HepG2 (cell line): ENCODE results near the gene CAPN7. TPM values are rescaled to one million over a fixed set of nuclear protein-coding genes. Genes with fewer than 3 reads are reported as not detected.

Source experiments
- ATAC-seq: fragments of 200-7000 bp; cut with Tn5 transposase; 3 replicates; pipeline ENCODE4 v1.9.1; 2020; ENCODE audit warnings: mild to moderate bottlenecking, moderate library complexity
- BruUV-seq: library from RNA; stranded (reverse); fragments of 400-500 nt; replicated peaks from 2 replicates; lab custom pipeline; 2021; lab: Mats Ljungman, UMichigan
- CTCF ChIA-PET: fragments of 300-600 bp; formaldehyde crosslinking; extraction: SDS; loops from one replicate; lab custom pipeline; 2021; ENCODE audit warnings: low total read pairs, inconsistent platforms, low intra/inter-chr PET ratio; lab: Yijun Ruan, JAX
- POLR2A ChIA-PET: fragments of 350-600 bp; sonication (Branson Sonifier 250); formaldehyde crosslinking; loops from one replicate; lab custom pipeline; 2020; ENCODE audit warnings: antibody characterized with exemption, inconsistent platforms; lab: Yijun Ruan, JAX
- DNase-seq: peaks from one replicate; pipeline ENCODE4 v3.0.0-alpha.2; 2015; ENCODE audit warnings: low spot score
- FAIRE-seq: peaks from 3 replicates; lab custom pipeline; 2011; peaks lifted over from hg19 to GRCh38; lab: Jason Lieb, UNC
- H2AFZ ChIP-seq: one replicate; pipeline ENCODE4 v1.6.1; 2011; ENCODE audit warnings: low read length, inconsistent platforms
- H3K27ac ChIP-seq: fragments of 300-600 bp; 3 replicates; pipeline ENCODE4 v1.8.0; 2011; ENCODE audit warnings: mixed run types, mild to moderate bottlenecking, mixed read lengths, low read length, inconsistent platforms; ENCODE audit not compliant: insufficient read depth; ENCODE audit errors: extremely low read length
- H3K27me3 ChIP-seq, 2 experiments: fragments of 200-600 bp in 1 of 2; 2 replicates in 1 of 2; 3 replicates in 1 of 2; pipeline versions ENCODE4 v1.6.0 to v1.8.0; 2011; ENCODE audit warnings: low read length in 2 of 2, mild to moderate bottlenecking in 2 of 2, moderate library complexity in 2 of 2, inconsistent platforms in 1 of 2; ENCODE audit not compliant: insufficient read depth in 2 of 2, control insufficient read depth in 1 of 2
- H3K36me3 ChIP-seq, 2 experiments: fragments of 200-600 bp in 1 of 2; replicated peaks in 1 of 2; 2 replicates in 1 of 2; 3 replicates in 1 of 2; pipeline versions ENCODE4 v1.5.1 to v1.8.0; 2011; ENCODE audit warnings: low read length in 2 of 2, inconsistent platforms in 1 of 2; ENCODE audit not compliant: insufficient read depth in 2 of 2, control insufficient read depth in 1 of 2
- H3K4me1 ChIP-seq: 2 replicates; pipeline ENCODE4 v1.5.1; 2012; ENCODE audit warnings: low read length, inconsistent platforms; ENCODE audit not compliant: insufficient read depth
- H3K4me2 ChIP-seq: 2 replicates; pipeline ENCODE4 v1.6.0; 2011; ENCODE audit warnings: low read depth, low read length, inconsistent platforms
- H3K4me3 ChIP-seq, 3 experiments: fragments of 200-600 bp in 1 of 3; sonication (generic), shearing (Covaris generic) in 1 of 3; replicated peaks in 1 of 3; 2 replicates each; pipeline ENCODE4 v1.5.1; 2011 to 2016; ENCODE audit warnings: low read length in 3 of 3, inconsistent platforms in 2 of 3, low read depth in 2 of 3, mild to moderate bottlenecking in 2 of 3, control low read depth in 1 of 3, mixed read lengths in 1 of 3; ENCODE audit not compliant: insufficient read depth in 1 of 3
- H3K79me2 ChIP-seq: one replicate; pipeline ENCODE4 v1.6.1; 2011; ENCODE audit warnings: low read length, inconsistent platforms; ENCODE audit not compliant: insufficient read depth
- H3K9ac ChIP-seq: 2 replicates; pipeline ENCODE4 v1.6.0; 2011; ENCODE audit warnings: mild to moderate bottlenecking, low read depth, low read length, inconsistent platforms; ENCODE audit not compliant: insufficient read depth
- H3K9me3 ChIP-seq: 2 replicates; pipeline ENCODE4 v1.5.1; 2012; ENCODE audit warnings: mild to moderate bottlenecking, low read length
- H4K20me1 ChIP-seq: 2 replicates; pipeline ENCODE4 v1.6.0; 2011; ENCODE audit warnings: inconsistent platforms, mild to moderate bottlenecking, low read length, moderate library complexity; ENCODE audit not compliant: insufficient read depth
- ADNP ChIP-seq: sonication (generic); formaldehyde crosslinking; IDR thresholded peaks from 2 replicates; pipeline ENCODE4 v1.4.0; 2020; ENCODE audit warnings: missing genetic modification reagents
- ETV6 ChIP-seq: sonication (generic); formaldehyde crosslinking; conservative IDR thresholded peaks from 2 replicates; pipeline ENCODE4 v1.4.0; 2020; ENCODE audit warnings: missing genetic modification reagents
- HOXD1 ChIP-seq: sonication (generic); formaldehyde crosslinking; IDR thresholded peaks from 2 replicates; pipeline ENCODE4 v1.5.0; 2020; ENCODE audit warnings: missing genetic modification reagents
- RARA ChIP-seq: IDR thresholded peaks from 2 replicates; pipeline ENCODE4 v1.6.1; 2016; ENCODE audit warnings: missing genetic modification reagents, missing compliant biosample characterization
- ZBTB20 ChIP-seq: sonication (generic); formaldehyde crosslinking; IDR thresholded peaks from 2 replicates; pipeline ENCODE4 v1.8.1; 2023; ENCODE audit warnings: missing genetic modification reagents, low read depth, mild to moderate bottlenecking, borderline replicate concordance
- ZNF124 ChIP-seq: sonication (generic); formaldehyde crosslinking; IDR thresholded peaks from 2 replicates; pipeline ENCODE4 v1.4.0; 2020; ENCODE audit warnings: missing genetic modification reagents
- ZNF251 ChIP-seq: sonication (generic); formaldehyde crosslinking; IDR thresholded peaks from 2 replicates; pipeline ENCODE4 v1.9.0; 2021; ENCODE audit warnings: mild to moderate bottlenecking, missing genetic modification reagents
- ZNF891 ChIP-seq: sonication (generic); formaldehyde crosslinking; IDR thresholded peaks from 2 replicates; pipeline ENCODE4 v1.5.0; 2020; ENCODE audit warnings: mild to moderate bottlenecking, missing genetic modification reagents
- WGBS: methylation state at CpG from one replicate; pipeline ENCODE4 v1.1.6; 2017; ENCODE audit warnings: low lambda C conversion rate; 5-methylcytosine and 5-hydroxymethylcytosine counted together
- in situ Hi-C: cut with HindIII; loops from 2 replicates; pipeline ENCODE4 v1.10.0; 2017; ENCODE audit warnings: low pct_unique_long_range_greater_than_20kb; ENCODE audit not compliant: extremely low pct_ligation_motif_present
- intact Hi-C: fragments of 100-400 bp; cut with micrococcal nuclease; formaldehyde crosslinking; loops from one replicate; pipeline ENCODE4 v1.10.0; 2022; ENCODE audit not compliant: unreplicated experiment
- polyA plus RNA-seq, 8 experiments: library from polyadenylated mRNA; depleted of rRNA in 3 of 8; stranded (reverse) in 7 of 8; unstranded in 1 of 8; fragments of >200 nt; fragmentation: Illumina TruSeq in 4 of 8; extraction: Trizol in 4 of 8; gene quantifications; 2 replicates each; pipeline versions ENCODE4 v1.2.1 to v1.2.3, GENCODE V29; 2011 to 2016; ENCODE audit warnings: low read depth in 4 of 8, missing spikeins in 1 of 8, mixed read lengths in 1 of 8; ENCODE audit not compliant: insufficient read depth in 1 of 8
- total RNA-seq, 5 experiments: library from RNA; depleted of rRNA; stranded (reverse); fragments of >200 nt; fragmentation: Illumina TruSeq; extraction: Trizol; gene quantifications; 2 replicates each; pipeline ENCODE4 v1.2.3, GENCODE V29; 2016; ENCODE audit warnings: low read depth in 1 of 5
- TF ChIP-seq, protein P1 (sequence below): sonication (generic); formaldehyde crosslinking; IDR thresholded peaks from 2 replicates; pipeline ENCODE4 v1.4.0; 2020; ENCODE audit warnings: missing genetic modification reagents
- TF ChIP-seq, protein P2 (sequence below): sonication (generic); formaldehyde crosslinking; IDR thresholded peaks from 2 replicates; pipeline ENCODE4 v1.9.0; 2021; ENCODE audit warnings: missing genetic modification reagents, borderline replicate concordance
- TF ChIP-seq, protein P3 (sequence below): sonication (generic); formaldehyde crosslinking; IDR thresholded peaks from 2 replicates; pipeline ENCODE4 v1.9.0; 2021; ENCODE audit warnings: missing genetic modification reagents, borderline replicate concordance
- TF ChIP-seq, protein P4 (sequence below): IDR thresholded peaks from 2 replicates; pipeline ENCODE4 v1.6.1; 2016; ENCODE audit warnings: missing genetic modification reagents, missing compliant biosample characterization
- TF ChIP-seq, protein P5 (sequence below): sonication (generic); formaldehyde crosslinking; IDR thresholded peaks from 2 replicates; pipeline ENCODE4 v1.8.0; 2022; ENCODE audit warnings: missing genetic modification reagents, mild to moderate bottlenecking, moderate library complexity, borderline replicate concordance
- TF ChIP-seq, protein P6 (sequence below): conservative IDR thresholded peaks from 2 replicates; pipeline ENCODE4 v1.6.1; 2018; ENCODE audit warnings: missing genetic modification reagents

The CAPN7 gene
- total and polyA plus RNA-seq, 2 of the 13 experiments (the other 11 are each of a cell fraction or from before 2014, with no cell fraction given) = 16.7 to 36.8 TPM

DNA sequence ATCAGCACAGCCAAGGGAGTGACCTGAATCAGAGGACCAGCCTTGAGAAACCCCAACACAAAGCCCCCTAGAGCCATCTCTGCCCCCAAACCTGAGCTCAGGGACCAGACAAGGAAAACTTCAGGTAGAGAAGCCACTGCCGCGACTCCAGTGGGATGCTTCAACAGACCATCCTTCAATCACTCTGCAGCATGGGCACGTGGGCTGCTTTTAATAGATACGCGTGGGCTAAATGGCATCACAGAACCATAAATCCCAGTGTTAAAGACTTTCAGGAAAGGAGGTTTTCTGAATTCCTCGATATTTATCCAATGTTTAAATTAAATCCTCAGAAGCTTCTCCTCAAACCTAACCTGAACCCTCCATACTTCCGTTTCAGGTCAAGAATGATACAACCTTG, 95.7 kb downstream of the CAPN7 start:
- in situ Hi-C loops = no loop called here

More for the DNA sequence above, 95.7 kb downstream of the CAPN7 start:
- Histone ChIP-seq H3K27me3 (no peaks in the 10 kb centered on the region; a peak in 1 of 5 replicates), H3K4me1 (no peaks in the 10 kb centered on the region), H3K27ac (no peak overlapping the region), H2AFZ (no peak overlapping the region), H3K9me3 (no peaks in the 10 kb centered on the region), H3K79me2 (no peaks in the 10 kb centered on the region), H3K4me3 (no peak overlapping the region), H4K20me1 (no peaks in the 10 kb centered on the region), H3K9ac (no peak overlapping the region), H3K4me2 (no peak overlapping the region), H3K36me3 (no peaks in the 10 kb centered on the region)
- DNase-seq = no peak
- intact Hi-C loops = no loop called here
- CTCF ChIA-PET = no interaction called here
- no peak for ATAC-seq
- BruUV-seq = no TSS peak
- WGBS = 63% methylated on average over 5 of the region's 7 CpGs
- POLR2A ChIA-PET = no interaction called here
- no peak for FAIRE-seq
- TF ChIP-seq ZNF124 (CRISPR knock-in tag) (no peak), HOXD1 (no peak), ZBTB20 (no peak), RARA (CRISPR knock-in tag) (no peak), ETV6 (no peak), ZNF251 (no peak), ADNP (no peak), ZNF891 (no peak)
- TF ChIP-seq, protein P1, sequence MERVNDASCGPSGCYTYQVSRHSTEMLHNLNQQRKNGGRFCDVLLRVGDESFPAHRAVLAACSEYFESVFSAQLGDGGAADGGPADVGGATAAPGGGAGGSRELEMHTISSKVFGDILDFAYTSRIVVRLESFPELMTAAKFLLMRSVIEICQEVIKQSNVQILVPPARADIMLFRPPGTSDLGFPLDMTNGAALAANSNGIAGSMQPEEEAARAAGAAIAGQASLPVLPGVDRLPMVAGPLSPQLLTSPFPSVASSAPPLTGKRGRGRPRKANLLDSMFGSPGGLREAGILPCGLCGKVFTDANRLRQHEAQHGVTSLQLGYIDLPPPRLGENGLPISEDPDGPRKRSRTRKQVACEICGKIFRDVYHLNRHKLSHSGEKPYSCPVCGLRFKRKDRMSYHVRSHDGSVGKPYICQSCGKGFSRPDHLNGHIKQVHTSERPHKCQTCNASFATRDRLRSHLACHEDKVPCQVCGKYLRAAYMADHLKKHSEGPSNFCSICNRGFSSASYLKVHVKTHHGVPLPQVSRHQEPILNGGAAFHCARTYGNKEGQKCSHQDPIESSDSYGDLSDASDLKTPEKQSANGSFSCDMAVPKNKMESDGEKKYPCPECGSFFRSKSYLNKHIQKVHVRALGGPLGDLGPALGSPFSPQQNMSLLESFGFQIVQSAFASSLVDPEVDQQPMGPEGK (CRISPR knock-in tag) = no peak
- TF ChIP-seq, protein P2, sequence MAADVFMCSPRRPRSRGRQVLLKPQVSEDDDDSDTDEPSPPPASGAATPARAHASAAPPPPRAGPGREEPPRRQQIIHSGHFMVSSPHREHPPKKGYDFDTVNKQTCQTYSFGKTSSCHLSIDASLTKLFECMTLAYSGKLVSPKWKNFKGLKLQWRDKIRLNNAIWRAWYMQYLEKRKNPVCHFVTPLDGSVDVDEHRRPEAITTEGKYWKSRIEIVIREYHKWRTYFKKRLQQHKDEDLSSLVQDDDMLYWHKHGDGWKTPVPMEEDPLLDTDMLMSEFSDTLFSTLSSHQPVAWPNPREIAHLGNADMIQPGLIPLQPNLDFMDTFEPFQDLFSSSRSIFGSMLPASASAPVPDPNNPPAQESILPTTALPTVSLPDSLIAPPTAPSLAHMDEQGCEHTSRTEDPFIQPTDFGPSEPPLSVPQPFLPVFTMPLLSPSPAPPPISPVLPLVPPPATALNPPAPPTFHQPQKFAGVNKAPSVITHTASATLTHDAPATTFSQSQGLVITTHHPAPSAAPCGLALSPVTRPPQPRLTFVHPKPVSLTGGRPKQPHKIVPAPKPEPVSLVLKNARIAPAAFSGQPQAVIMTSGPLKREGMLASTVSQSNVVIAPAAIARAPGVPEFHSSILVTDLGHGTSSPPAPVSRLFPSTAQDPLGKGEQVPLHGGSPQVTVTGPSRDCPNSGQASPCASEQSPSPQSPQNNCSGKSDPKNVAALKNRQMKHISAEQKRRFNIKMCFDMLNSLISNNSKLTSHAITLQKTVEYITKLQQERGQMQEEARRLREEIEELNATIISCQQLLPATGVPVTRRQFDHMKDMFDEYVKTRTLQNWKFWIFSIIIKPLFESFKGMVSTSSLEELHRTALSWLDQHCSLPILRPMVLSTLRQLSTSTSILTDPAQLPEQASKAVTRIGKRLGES (CRISPR knock-in tag) = no peak
- TF ChIP-seq, protein P3, sequence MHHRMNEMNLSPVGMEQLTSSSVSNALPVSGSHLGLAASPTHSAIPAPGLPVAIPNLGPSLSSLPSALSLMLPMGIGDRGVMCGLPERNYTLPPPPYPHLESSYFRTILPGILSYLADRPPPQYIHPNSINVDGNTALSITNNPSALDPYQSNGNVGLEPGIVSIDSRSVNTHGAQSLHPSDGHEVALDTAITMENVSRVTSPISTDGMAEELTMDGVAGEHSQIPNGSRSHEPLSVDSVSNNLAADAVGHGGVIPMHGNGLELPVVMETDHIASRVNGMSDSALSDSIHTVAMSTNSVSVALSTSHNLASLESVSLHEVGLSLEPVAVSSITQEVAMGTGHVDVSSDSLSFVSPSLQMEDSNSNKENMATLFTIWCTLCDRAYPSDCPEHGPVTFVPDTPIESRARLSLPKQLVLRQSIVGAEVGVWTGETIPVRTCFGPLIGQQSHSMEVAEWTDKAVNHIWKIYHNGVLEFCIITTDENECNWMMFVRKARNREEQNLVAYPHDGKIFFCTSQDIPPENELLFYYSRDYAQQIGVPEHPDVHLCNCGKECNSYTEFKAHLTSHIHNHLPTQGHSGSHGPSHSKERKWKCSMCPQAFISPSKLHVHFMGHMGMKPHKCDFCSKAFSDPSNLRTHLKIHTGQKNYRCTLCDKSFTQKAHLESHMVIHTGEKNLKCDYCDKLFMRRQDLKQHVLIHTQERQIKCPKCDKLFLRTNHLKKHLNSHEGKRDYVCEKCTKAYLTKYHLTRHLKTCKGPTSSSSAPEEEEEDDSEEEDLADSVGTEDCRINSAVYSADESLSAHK (CRISPR knock-in tag) = no peak
- TF ChIP-seq, protein P4, sequence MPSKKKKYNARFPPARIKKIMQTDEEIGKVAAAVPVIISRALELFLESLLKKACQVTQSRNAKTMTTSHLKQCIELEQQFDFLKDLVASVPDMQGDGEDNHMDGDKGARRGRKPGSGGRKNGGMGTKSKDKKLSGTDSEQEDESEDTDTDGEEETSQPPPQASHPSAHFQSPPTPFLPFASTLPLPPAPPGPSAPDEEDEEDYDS (CRISPR knock-in tag) = no peak
- TF ChIP-seq, protein P5, sequence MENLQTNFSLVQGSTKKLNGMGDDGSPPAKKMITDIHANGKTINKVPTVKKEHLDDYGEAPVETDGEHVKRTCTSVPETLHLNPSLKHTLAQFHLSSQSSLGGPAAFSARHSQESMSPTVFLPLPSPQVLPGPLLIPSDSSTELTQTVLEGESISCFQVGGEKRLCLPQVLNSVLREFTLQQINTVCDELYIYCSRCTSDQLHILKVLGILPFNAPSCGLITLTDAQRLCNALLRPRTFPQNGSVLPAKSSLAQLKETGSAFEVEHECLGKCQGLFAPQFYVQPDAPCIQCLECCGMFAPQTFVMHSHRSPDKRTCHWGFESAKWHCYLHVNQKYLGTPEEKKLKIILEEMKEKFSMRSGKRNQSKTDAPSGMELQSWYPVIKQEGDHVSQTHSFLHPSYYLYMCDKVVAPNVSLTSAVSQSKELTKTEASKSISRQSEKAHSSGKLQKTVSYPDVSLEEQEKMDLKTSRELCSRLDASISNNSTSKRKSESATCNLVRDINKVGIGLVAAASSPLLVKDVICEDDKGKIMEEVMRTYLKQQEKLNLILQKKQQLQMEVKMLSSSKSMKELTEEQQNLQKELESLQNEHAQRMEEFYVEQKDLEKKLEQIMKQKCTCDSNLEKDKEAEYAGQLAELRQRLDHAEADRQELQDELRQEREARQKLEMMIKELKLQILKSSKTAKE (CRISPR knock-in tag) = no peak
- TF ChIP-seq, protein P6, sequence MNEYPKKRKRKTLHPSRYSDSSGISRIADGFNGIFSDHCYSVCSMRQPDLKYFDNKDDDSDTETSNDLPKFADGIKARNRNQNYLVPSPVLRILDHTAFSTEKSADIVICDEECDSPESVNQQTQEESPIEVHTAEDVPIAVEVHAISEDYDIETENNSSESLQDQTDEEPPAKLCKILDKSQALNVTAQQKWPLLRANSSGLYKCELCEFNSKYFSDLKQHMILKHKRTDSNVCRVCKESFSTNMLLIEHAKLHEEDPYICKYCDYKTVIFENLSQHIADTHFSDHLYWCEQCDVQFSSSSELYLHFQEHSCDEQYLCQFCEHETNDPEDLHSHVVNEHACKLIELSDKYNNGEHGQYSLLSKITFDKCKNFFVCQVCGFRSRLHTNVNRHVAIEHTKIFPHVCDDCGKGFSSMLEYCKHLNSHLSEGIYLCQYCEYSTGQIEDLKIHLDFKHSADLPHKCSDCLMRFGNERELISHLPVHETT (CRISPR knock-in tag) = no peak
